ENCODE measurements around the gene VDR.

Gene VDR

GRCh38 chr12:47942614-47943225 lies 37.9 kb upstream of the VDR start:
- no peak overlapping the region for H3K4me2 ChIP-seq (ENCODE audit: low read depth, low read length, poor library complexity, severe bottlenecking)
- H3F3A ChIP-seq (ENCODE audit: low read depth): no peaks in the 10 kb centered on the region
- H3K36me3 ChIP-seq (ENCODE audit: insufficient read depth, low read length): no peaks in the 10 kb centered on the region
- H3K79me2 ChIP-seq (ENCODE audit: insufficient read depth, low read length): no peaks in the 10 kb centered on the region
- H3K9me2 ChIP-seq (replicated peaks; ENCODE audit: low read depth, low read length): no peaks in the 10 kb centered on the region
- no peaks in the 10 kb centered on the region for H3K9me3 ChIP-seq (ENCODE audit: insufficient read depth, low read depth, low read length)
- TF ChIP-seq CTCF (conservative IDR thresholded peaks at IDR 0.05; ENCODE audit: low read length) (0 out of 2 replicates have a peak, but pooled peaks have one; percentile 1), EZH2phosphoT487 (IDR thresholded peaks at IDR 0.05; ENCODE audit: borderline replicate concordance) (no peak)
- no peaks in the 10 kb centered on the region for H4K20me1 ChIP-seq (ENCODE audit: insufficient read depth, low read length, poor library complexity, severe bottlenecking)
- no peaks in the 10 kb centered on the region for H3K4me1 ChIP-seq (ENCODE audit: insufficient read depth, low read length, poor library complexity, severe bottlenecking)
- no peaks in the 10 kb centered on the region for H3K27me3 ChIP-seq (ENCODE audit: insufficient read depth, low read length, poor library complexity, severe bottlenecking)
- no peak overlapping the region for H3K9ac ChIP-seq (ENCODE audit: low read depth, low read length, poor library complexity, severe bottlenecking)
- no peak overlapping the region for H2AFZ ChIP-seq (ENCODE audit: low read length)
- no peak overlapping the region for H3K4me3 ChIP-seq (ENCODE audit: low read length, poor library complexity, severe bottlenecking)

GRCh38 chr12:47941871-47942613 lies 37.2 kb upstream of the VDR start:
- H3K36me3 ChIP-seq (ENCODE audit: insufficient read depth, low read length): no peaks in the 10 kb centered on the region
- no peak overlapping the region for H3K4me2 ChIP-seq (ENCODE audit: low read depth, low read length, poor library complexity, severe bottlenecking)
- H3F3A ChIP-seq (ENCODE audit: low read depth): no peaks in the 10 kb centered on the region
- TF ChIP-seq CTCF (conservative IDR thresholded peaks at IDR 0.05; ENCODE audit: low read length): peak; percentile 39
- TF ChIP-seq EZH2phosphoT487 (IDR thresholded peaks at IDR 0.05; ENCODE audit: borderline replicate concordance): no peak
- H3K27me3 ChIP-seq (ENCODE audit: insufficient read depth, low read length, poor library complexity, severe bottlenecking): no peaks in the 10 kb centered on the region
- no peaks in the 10 kb centered on the region for H3K4me1 ChIP-seq (ENCODE audit: insufficient read depth, low read length, poor library complexity, severe bottlenecking)
- H3K9me2 ChIP-seq (replicated peaks; ENCODE audit: low read depth, low read length): no peaks in the 10 kb centered on the region
- no peaks in the 10 kb centered on the region for H4K20me1 ChIP-seq (ENCODE audit: insufficient read depth, low read length, poor library complexity, severe bottlenecking)
- H3K9me3 ChIP-seq (ENCODE audit: insufficient read depth, low read depth, low read length): no peaks in the 10 kb centered on the region
- H3K9ac ChIP-seq (ENCODE audit: low read depth, low read length, poor library complexity, severe bottlenecking): no peak overlapping the region
- H3K4me3 ChIP-seq (ENCODE audit: low read length, poor library complexity, severe bottlenecking): no peak overlapping the region
- no peak overlapping the region for H2AFZ ChIP-seq (ENCODE audit: low read length)
- H3K79me2 ChIP-seq (ENCODE audit: insufficient read depth, low read length): no peaks in the 10 kb centered on the region

- Histone ChIP-seq H3K79me2 (ENCODE audit: insufficient read depth, low read length) (no peaks in the 10 kb centered on the region), H3K9me3 (ENCODE audit: insufficient read depth, low read depth, low read length) (no peaks in the 10 kb centered on the region), H3K9me2 (replicated peaks; ENCODE audit: low read depth, low read length) (no peaks in the 10 kb centered on the region), H3K4me2 (ENCODE audit: low read depth, low read length, poor library complexity, severe bottlenecking) (no peak overlapping the region), H4K20me1 (ENCODE audit: insufficient read depth, low read length, poor library complexity, severe bottlenecking) (no peaks in the 10 kb centered on the region), H3K27me3 (ENCODE audit: insufficient read depth, low read length, poor library complexity, severe bottlenecking) (no peaks in the 10 kb centered on the region), H3F3A (ENCODE audit: low read depth) (no peaks in the 10 kb centered on the region), H2AFZ (ENCODE audit: low read length) (no peak overlapping the region), H3K36me3 (ENCODE audit: insufficient read depth, low read length) (no peaks in the 10 kb centered on the region), H3K4me1 (ENCODE audit: insufficient read depth, low read length, poor library complexity, severe bottlenecking) (no peaks in the 10 kb centered on the region), H3K4me3 (ENCODE audit: low read length, poor library complexity, severe bottlenecking) (no peak overlapping the region), H3K9ac (ENCODE audit: low read depth, low read length, poor library complexity, severe bottlenecking) (no peak overlapping the region)
- TF ChIP-seq CTCF (conservative IDR thresholded peaks at IDR 0.05; ENCODE audit: low read length): no peak
- no peak for TF ChIP-seq EZH2phosphoT487 (IDR thresholded peaks at IDR 0.05; ENCODE audit: borderline replicate concordance)
These were observed 36.6 kb upstream of the VDR start for GRCh38 chr12:47941475-47941780.

Measured in Loucy (cell line).